ELF-1 (cell line): ENCODE results near the gene LCE2B.

ENCODE experiments used
- DNase-seq: peaks from one replicate; pipeline ENCODE4 v3.0.0-alpha.2; 2016; ENCODE audit warnings: low read depth, low spot score

Gene LCE2B

DNA sequence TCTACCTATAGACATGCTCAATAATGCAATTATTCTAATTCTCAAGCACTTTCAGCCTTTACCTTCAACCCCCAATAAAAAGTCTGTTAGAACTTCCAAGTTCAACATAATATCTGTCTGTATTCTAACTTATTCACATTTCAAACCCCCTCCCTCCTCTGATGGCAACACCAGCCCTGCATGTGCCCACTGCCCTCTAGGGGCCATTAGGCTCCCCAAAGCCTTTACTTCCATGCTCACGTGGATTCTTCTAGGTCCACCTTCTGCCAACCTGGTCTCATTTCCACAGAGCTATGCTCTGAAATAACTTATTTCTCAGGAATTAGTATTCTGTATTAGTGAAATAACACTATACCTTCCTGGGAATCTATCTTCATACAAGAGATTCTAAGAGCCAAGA, 49.7 kb downstream of the LCE2B start:
- DNase-seq, result no peak
